GM12878 (cell line): Measurements from ENCODE around the gene ROBO1.

Experiments used
- ATF2 ChIP-seq: IDR thresholded peaks from 2 replicates; pipeline ENCODE4 v1.6.1; 2012; ENCODE audit warnings: low read length, inconsistent platforms
- CHD2 ChIP-seq: IDR thresholded peaks from 2 replicates; pipeline ENCODE4 v1.6.1; 2011; ENCODE audit warnings: low read depth, low read length, improper control_type of control experiment, borderline replicate concordance
- CTCF ChIP-seq, 3 experiments: IDR thresholded peaks in 2 of 3; conservative IDR thresholded peaks in 1 of 3; 2 replicates each; pipeline ENCODE4 v1.5.1; 2011; ENCODE audit warnings: low read depth in 3 of 3, low read length in 3 of 3, mild to moderate bottlenecking in 3 of 3, control low read depth in 2 of 3, moderate library complexity in 2 of 3, inconsistent platforms in 1 of 3, mixed read lengths in 1 of 3; ENCODE audit not compliant: control insufficient read depth in 2 of 3, insufficient read depth in 1 of 3; ENCODE audit errors: extremely low read depth in 1 of 3
- CUX1 ChIP-seq: IDR thresholded peaks from 2 replicates; pipeline ENCODE4 v1.6.1; 2012; ENCODE audit warnings: improper control_type of control experiment, low read depth, low read length; ENCODE audit not compliant: insufficient replicate concordance
- EP300 ChIP-seq, 2 experiments: fragments of 150-350 bp in 1 of 2; IDR thresholded peaks; 2 replicates each; pipeline ENCODE4 v1.6.1; 2011 to 2012; ENCODE audit warnings: low read depth in 2 of 2, low read length in 2 of 2, borderline replicate concordance in 1 of 2, improper control_type of control experiment in 1 of 2, inconsistent platforms in 1 of 2; ENCODE audit not compliant: control insufficient read depth in 1 of 2
- EZH2 ChIP-seq: IDR thresholded peaks from 2 replicates; pipeline ENCODE4 v1.6.1; 2012; ENCODE audit warnings: low read depth, mild to moderate bottlenecking, control low read depth, inconsistent platforms, low read length, borderline replicate concordance; ENCODE audit not compliant: control insufficient read depth
- FOXM1 ChIP-seq: IDR thresholded peaks from 2 replicates; pipeline ENCODE4 v1.6.1; 2012; ENCODE audit warnings: low read depth, mild to moderate bottlenecking, inconsistent platforms, low read length, moderate library complexity
- JUNB ChIP-seq: IDR thresholded peaks from 2 replicates; pipeline ENCODE4 v1.6.1; 2016; ENCODE audit warnings: antibody characterized with exemption, mild to moderate bottlenecking
- NR2C2 ChIP-seq: IDR thresholded peaks from 2 replicates; pipeline ENCODE4 v1.6.1; 2011; ENCODE audit warnings: borderline replicate concordance, low read depth; ENCODE audit not compliant: control insufficient read depth, insufficient read length
- NRF1 ChIP-seq: conservative IDR thresholded peaks from 2 replicates; pipeline ENCODE4 v1.6.1; 2011; ENCODE audit warnings: mild to moderate bottlenecking, low read depth, low read length, improper control_type of control experiment
- SIN3A ChIP-seq: IDR thresholded peaks from 2 replicates; pipeline ENCODE4 v1.6.1; 2012; ENCODE audit warnings: low read depth, low read length, improper control_type of control experiment

GRCh38 chr3:79341961-79342360, 425.8 kb downstream of the ROBO1 start:
- TF ChIP-seq SIN3A (no peak), EP300 (IDR thresholded peaks at IDR 0.05; ENCODE audit: borderline replicate concordance in 1 of 2, control insufficient read depth in 1 of 2, low read depth in 2 of 2, low read length in 2 of 2) (no peak), ATF2 (no peak), CTCF (IDR thresholded peaks at IDR 0.05 in 2 of 3, conservative IDR thresholded peaks at IDR 0.05 in 1 of 3; ENCODE audit: control insufficient read depth in 2 of 3, extremely low read depth in 1 of 3, insufficient read depth in 1 of 3, low read depth in 3 of 3, low read length in 3 of 3) (no peak), NRF1 (no peak), FOXM1 (no peak), JUNB (no peak), CUX1 (no peak), CHD2 (no peak), EZH2 (no peak), NR2C2 (no peak)
